GM12878 (cell line): Measurements from ENCODE around the gene OR7G2. TPM values are rescaled to one million over a fixed set of nuclear protein-coding genes. Genes with fewer than 3 reads are reported as not detected.

Experiments used
- ATAC-seq: fragments of 200-7000 bp; cut with Tn5 transposase; 3 replicates; pipeline ENCODE4 v1.9.1; 2020; ENCODE audit warnings: mild to moderate bottlenecking, moderate library complexity
- BruUV-seq: library from RNA; stranded (reverse); fragments of 400-500 nt; replicated peaks from 2 replicates; lab custom pipeline; 2021; lab: Mats Ljungman, UMichigan
- CTCF ChIA-PET: fragments of 300-600 bp; sonication (Branson Sonifier 250); formaldehyde crosslinking; extraction: SDS; loops from one replicate; lab custom pipeline; 2021; ENCODE audit warnings: inconsistent platforms; lab: Yijun Ruan, JAX
- POLR2A ChIA-PET: fragments of 350-600 bp; formaldehyde crosslinking; extraction: SDS; loops from one replicate; lab custom pipeline; 2021; ENCODE audit warnings: inconsistent platforms; lab: Charles Lee
- RAD21 ChIA-PET: fragments of 300-600 bp; sonication (Branson Sonifier 250); formaldehyde crosslinking; loops from one replicate; lab custom pipeline; 2023; ENCODE audit warnings: antibody characterized with exemption; ENCODE audit not compliant: unreplicated experiment; lab: Charles Lee
- SMC1A ChIA-PET: fragments of 300-600 bp; sonication (Branson Sonifier 250); formaldehyde crosslinking; loops from one replicate; lab custom pipeline; 2023; ENCODE audit not compliant: unreplicated experiment, uncharacterized antibody; lab: Charles Lee
- DNase-seq: peaks from one replicate; pipeline ENCODE4 v3.0.0-alpha.2; 2011; ENCODE audit warnings: low read depth, low spot score
- FAIRE-seq: peaks from 3 replicates; lab custom pipeline; 2011; peaks lifted over from hg19 to GRCh38; lab: Jason Lieb, UNC
- H2AFZ ChIP-seq: 2 replicates; pipeline ENCODE4 v1.6.0; 2011; ENCODE audit warnings: low read depth, low read length, control low read depth; ENCODE audit not compliant: control insufficient read depth
- H3K27ac ChIP-seq: 2 replicates; pipeline ENCODE4 v1.5.1; 2011; ENCODE audit warnings: control low read depth; ENCODE audit not compliant: control insufficient read depth, insufficient read depth
- H3K27me3 ChIP-seq, 2 experiments: replicated peaks in 1 of 2; 2 replicates each; pipeline versions ENCODE4 v1.6.0 to v1.6.1; 2011; ENCODE audit warnings: low read length in 1 of 2; ENCODE audit not compliant: control insufficient read depth in 2 of 2, insufficient read depth in 2 of 2
- H3K36me3 ChIP-seq, 2 experiments: 2 replicates each; pipeline ENCODE4 v1.5.1; 2011; ENCODE audit warnings: low read length in 1 of 2; ENCODE audit not compliant: control insufficient read depth in 2 of 2, insufficient read depth in 2 of 2
- H3K4me1 ChIP-seq: 2 replicates; pipeline ENCODE4 v1.6.1; 2011; ENCODE audit warnings: mild to moderate bottlenecking, low read length, moderate library complexity, mixed read lengths; ENCODE audit not compliant: control insufficient read depth, insufficient read depth
- H3K4me2 ChIP-seq: 2 replicates; pipeline ENCODE4 v1.6.0; 2011; ENCODE audit warnings: control low read depth; ENCODE audit not compliant: control insufficient read depth, insufficient read depth
- H3K4me3 ChIP-seq: fragments of 200-600 bp; sonication (generic); 2 replicates; pipeline ENCODE4 v1.5.1; 2016
- H3K79me2 ChIP-seq: 2 replicates; pipeline ENCODE4 v1.6.0; 2011; ENCODE audit warnings: low read length; ENCODE audit not compliant: control insufficient read depth, insufficient read depth
- H3K9ac ChIP-seq: 2 replicates; pipeline ENCODE4 v1.8.0; 2011; ENCODE audit warnings: low read length, control low read depth, mixed read lengths; ENCODE audit not compliant: control insufficient read depth, insufficient read depth
- H3K9me3 ChIP-seq: replicated peaks from 3 replicates; pipeline ENCODE4 v1.5.1; 2011; ENCODE audit warnings: mild to moderate bottlenecking, low read length; ENCODE audit not compliant: control insufficient read depth, insufficient read depth
- H4K20me1 ChIP-seq: 2 replicates; pipeline ENCODE4 v1.6.0; 2011; ENCODE audit not compliant: control insufficient read depth, insufficient read depth
- ATF2 ChIP-seq: IDR thresholded peaks from 2 replicates; pipeline ENCODE4 v1.6.1; 2012; ENCODE audit warnings: low read length, inconsistent platforms
- CHD2 ChIP-seq: IDR thresholded peaks from 2 replicates; pipeline ENCODE4 v1.6.1; 2011; ENCODE audit warnings: low read depth, low read length, improper control_type of control experiment, borderline replicate concordance
- EED ChIP-seq: sonication (generic); IDR thresholded peaks from 2 replicates; pipeline ENCODE4 v1.6.1; 2016; ENCODE audit warnings: antibody characterized with exemption, low read depth
- ELK1 ChIP-seq: IDR thresholded peaks from 2 replicates; pipeline ENCODE4 v1.6.1; 2012; ENCODE audit warnings: low read depth, low read length, improper control_type of control experiment
- IRF4 ChIP-seq: IDR thresholded peaks from 2 replicates; pipeline ENCODE4 v1.6.1; 2011; ENCODE audit warnings: low read depth, low read length
- PAX8 ChIP-seq: fragments of 450-650 bp; IDR thresholded peaks from 2 replicates; pipeline ENCODE4 v1.6.1; 2017; ENCODE audit warnings: mild to moderate bottlenecking, moderate library complexity
- PKNOX1 ChIP-seq: fragments of 450-650 bp; IDR thresholded peaks from 2 replicates; pipeline ENCODE4 v1.6.1; 2016; ENCODE audit warnings: mild to moderate bottlenecking
- PRDM15 ChIP-seq: fragments of 450-650 bp; formaldehyde crosslinking; IDR thresholded peaks from 2 replicates; pipeline ENCODE4 v1.4.0; 2020; ENCODE audit warnings: mild to moderate bottlenecking, moderate library complexity
- REST ChIP-seq: IDR thresholded peaks from 2 replicates; pipeline ENCODE4 v1.6.1; 2012; ENCODE audit warnings: mild to moderate bottlenecking, low read depth, low read length
- RUNX3 ChIP-seq: IDR thresholded peaks from 2 replicates; pipeline ENCODE4 v1.6.1; 2012; ENCODE audit warnings: low read length, inconsistent platforms
- SREBF2 ChIP-seq: IDR thresholded peaks from 2 replicates; pipeline ENCODE4 v1.6.1; 2012; ENCODE audit warnings: mild to moderate bottlenecking, low read length
- TAF1 ChIP-seq: IDR thresholded peaks from 2 replicates; pipeline ENCODE4 v1.6.1; 2011; ENCODE audit warnings: mild to moderate bottlenecking, low read depth, low read length, borderline replicate concordance
- ZNF384 ChIP-seq: IDR thresholded peaks from 2 replicates; pipeline ENCODE4 v1.6.1; 2012; ENCODE audit warnings: low read depth, mild to moderate bottlenecking, low read length, improper control_type of control experiment, borderline replicate concordance
- WGBS: methylation state at CpG from one replicate; pipeline ENCODE4 v1.1.6; 2016; ENCODE audit warnings: low lambda C conversion rate; ENCODE audit not compliant: insufficient replicate concordance, insufficient coverage; ENCODE audit errors: missing lambda C conversion rate; 5-methylcytosine and 5-hydroxymethylcytosine counted together
- in situ Hi-C: fragments of 300-500 bp; cut with MboI; formaldehyde crosslinking; loops from 9 replicates; pipeline ENCODE4 v1.14.3; 2018; ENCODE audit warnings: mixed read lengths
- intact Hi-C: fragments of 100-400 bp; cut with micrococcal nuclease; formaldehyde crosslinking; loops from one replicate; pipeline ENCODE4 v1.14.2; 2022; ENCODE audit not compliant: unreplicated experiment
- polyA plus RNA-seq, 11 experiments: library from polyadenylated mRNA; depleted of rRNA in 4 of 11; unstranded in 6 of 11; stranded (reverse) in 5 of 11; fragments of >200 nt; fragmentation: Nextera tagmentation in 4 of 11; fragmentation: Illumina TruSeq in 1 of 11; extraction: Ambion mirVana in 4 of 11; extraction: Trizol in 1 of 11; gene quantifications; 1 replicate in 1 of 11; 2 replicates in 10 of 11; pipeline versions ENCODE4 v1.2.1 to v1.2.3, GENCODE V29; 2011 to 2016; ENCODE audit warnings: inconsistent platforms in 2 of 11, missing spikeins in 2 of 11, low read depth in 1 of 11
- total RNA-seq, 4 experiments: library from RNA; depleted of rRNA in 3 of 4; stranded (reverse); fragments of >200 nt in 3 of 4; fragmentation: Illumina TruSeq in 1 of 4; extraction: Trizol in 1 of 4; gene quantifications; 2 replicates each; pipeline versions ENCODE4 v1.2.1 to v1.2.3, GENCODE V29; 2013 to 2021

OR7G2 gene
- total and polyA plus RNA-seq, 10 of the 15 experiments (the other 5 are each of a cell fraction or from before 2014, with no cell fraction given) = not detected

- TF ChIP-seq ELK1 (no peak), REST (no peak), TAF1 (no peak)
Measured at GRCh38 chr19:9107375-9107774, at the start of gene OR7G2 (continued).

- ATAC-seq = no peak
- Histone ChIP-seq H3K4me2 (no peak overlapping the region), H3K27ac (peak overlapping the region; percentile 4; the same call in 1 of the 2 replicates), H3K79me2 (peaks cover 11% of the 10 kb centered on the region), H2AFZ (no peak overlapping the region), H3K27me3 (no peaks in the 10 kb centered on the region), H3K9me3 (peaks cover 52% of the 10 kb centered on the region), H3K4me3 (no peak overlapping the region), H3K36me3 (peaks cover 47 to 63% of the 10 kb centered on the region in 2 experiments), H3K9ac (no peak overlapping the region), H4K20me1 (no peaks in the 10 kb centered on the region), H3K4me1 (no peaks in the 10 kb centered on the region)
- ChIA-PET RAD21 (no interaction called here), POLR2A (no interaction called here), SMC1A (no interaction called here), CTCF (no interaction called here)
- in situ Hi-C loops = no loop called here
- WGBS = 64% methylated on average over 1 of the region's 1 CpG
- intact Hi-C loops = no loop called here
- FAIRE-seq = no peak
- BruUV-seq = no TSS peak
- no peak for DNase-seq
- TF ChIP-seq PAX8 = no peak
- TF ChIP-seq CHD2 = no peak
- no peak for TF ChIP-seq ZNF384
- no peak for TF ChIP-seq SREBF2
- TF ChIP-seq PRDM15 (CRISPR knock-in tag) = no peak
- TF ChIP-seq PKNOX1 = no peak
- TF ChIP-seq EED = no peak
- no peak for TF ChIP-seq IRF4
- no peak for TF ChIP-seq RUNX3
- no peak for TF ChIP-seq ATF2
Measured at GRCh38 chr19:9156304-9156703, 49.0 kb upstream of the OR7G2 start.
